Muscle of back (tissue), 11 donors: Measurements from ENCODE around the gene MSL1. TPM values are rescaled to one million over a fixed set of nuclear protein-coding genes. Genes with fewer than 3 reads are reported as not detected.

ENCODE experiments used
- DNase-seq, 3 donors: peaks; one replicate each; pipeline versions ENCODE4 v3.0.0 to v3.0.0-alpha.2; 2013
- polyA plus RNA-seq, 10 donors: library from polyadenylated mRNA; unstranded; fragments of 120-200 nt; gene quantifications; one replicate each; pipeline ENCODE4 v1.2.1, GENCODE V29; 2013; ENCODE audit not compliant: insufficient read length in 10 of 10

The MSL1 gene
- polyA plus RNA-seq, 10 donors, result 90.6 to 144 (median 118) TPM

DNA sequence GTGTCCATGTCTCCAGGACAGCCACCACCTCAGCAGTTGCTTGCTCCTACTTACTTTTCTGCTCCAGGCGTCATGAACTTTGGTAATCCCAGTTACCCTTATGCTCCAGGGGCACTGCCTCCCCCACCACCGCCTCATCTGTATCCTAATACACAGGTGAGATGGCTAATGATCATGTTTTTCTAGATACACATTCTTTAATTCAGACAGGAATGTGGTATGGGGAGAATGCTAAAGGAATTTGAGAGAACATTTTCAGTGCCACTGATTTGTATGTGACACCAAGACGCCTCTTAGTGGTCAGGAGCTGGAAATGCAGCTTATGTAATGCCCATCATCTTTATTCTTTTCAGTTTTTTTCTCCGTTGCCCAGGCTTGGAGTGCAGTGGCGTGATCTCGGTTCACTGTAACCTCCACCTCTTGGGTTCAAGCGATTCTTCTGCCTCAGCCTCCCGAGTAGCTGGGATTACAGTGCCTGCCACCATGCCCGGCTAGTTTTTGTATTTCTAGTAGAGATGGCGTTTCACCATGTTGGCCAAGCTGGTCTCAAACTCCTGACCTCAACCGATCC lies 46.6 kb downstream of the MSL1 start:
- DNase-seq, result peak; percentile 46 to 79 (median 58)

GRCh38 chr17:40170325-40170724 lies 48.6 kb downstream of the MSL1 start:
- DNase-seq, result no peak

DNA sequence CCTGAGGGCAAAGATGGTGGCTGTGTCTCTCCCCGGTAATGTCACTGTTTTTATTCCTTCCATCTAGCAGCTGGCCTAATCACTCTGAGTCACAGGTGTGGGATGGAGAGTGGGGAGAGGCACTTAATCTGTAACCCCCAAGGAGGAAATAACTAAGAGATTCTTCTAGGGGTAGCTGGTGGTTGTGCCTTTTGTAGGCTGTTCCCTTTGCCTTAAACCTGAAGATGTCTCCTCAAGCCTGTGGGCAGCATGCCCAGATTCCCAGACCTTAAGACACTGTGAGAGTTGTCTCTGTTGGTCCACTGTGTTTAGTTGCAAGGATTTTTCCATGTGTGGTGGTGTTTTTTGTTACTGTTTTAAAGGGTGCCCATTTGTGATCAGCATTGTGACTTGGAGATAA lies 50.0 kb downstream of the MSL1 start:
- no peak for DNase-seq

DNA sequence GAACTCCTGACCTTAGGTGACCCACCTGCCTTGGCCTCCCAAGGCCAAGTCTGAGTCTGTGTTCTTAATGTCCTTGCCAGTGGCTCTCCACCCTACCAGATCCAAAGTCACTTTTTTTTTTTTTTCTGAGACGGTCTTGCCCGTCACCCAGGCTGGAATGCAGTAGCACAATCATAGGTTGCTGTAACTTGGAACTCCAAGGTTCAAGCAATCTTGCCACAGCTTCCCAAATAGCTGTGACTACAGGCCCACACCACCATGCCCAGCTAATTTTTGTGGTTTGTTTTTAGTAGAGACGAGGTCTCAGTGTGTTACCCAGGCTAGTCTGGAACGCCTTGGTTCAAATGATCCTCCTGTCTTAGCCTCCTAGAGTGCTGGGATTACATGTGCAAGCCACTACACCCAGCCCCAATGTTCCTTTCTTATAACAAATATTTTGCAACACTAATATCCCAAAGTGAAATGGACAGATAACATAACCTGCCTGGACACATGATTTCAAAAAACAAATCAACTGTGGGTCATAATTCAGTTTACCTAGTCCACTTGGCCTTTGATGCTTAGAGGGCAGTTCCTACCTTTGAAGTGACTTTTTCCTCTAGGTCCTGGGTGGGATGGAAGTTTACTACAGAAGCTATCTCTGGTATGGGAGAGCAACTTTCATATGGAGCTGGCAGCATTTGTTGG lies 51.5 kb downstream of the MSL1 start:
- DNase-seq, result no peak

DNA sequence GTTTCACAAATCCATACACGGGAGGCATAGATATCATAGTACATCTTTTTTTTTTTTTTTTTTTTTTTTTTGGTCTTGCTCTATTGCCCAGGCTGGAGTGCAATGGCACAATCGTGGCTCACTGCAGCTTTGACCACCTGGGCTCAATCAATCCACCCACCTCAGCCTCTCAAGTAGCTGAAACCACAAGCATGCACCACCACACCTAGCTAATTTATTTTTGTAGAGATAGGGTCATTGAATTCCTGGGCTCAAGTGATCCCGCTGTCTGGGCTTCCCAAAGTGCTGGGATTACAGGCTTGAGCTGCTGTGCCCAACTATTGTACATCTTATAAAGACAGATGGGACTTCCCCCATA lies 52.0 kb downstream of the MSL1 start:
- no peak for DNase-seq

GRCh38 chr17:40174514-40174913 lies 52.7 kb downstream of the MSL1 start:
- no peak for DNase-seq

- no peak for DNase-seq
These were observed 54.4 kb downstream of the MSL1 start for GRCh38 chr17:40175928-40176753.

DNA sequence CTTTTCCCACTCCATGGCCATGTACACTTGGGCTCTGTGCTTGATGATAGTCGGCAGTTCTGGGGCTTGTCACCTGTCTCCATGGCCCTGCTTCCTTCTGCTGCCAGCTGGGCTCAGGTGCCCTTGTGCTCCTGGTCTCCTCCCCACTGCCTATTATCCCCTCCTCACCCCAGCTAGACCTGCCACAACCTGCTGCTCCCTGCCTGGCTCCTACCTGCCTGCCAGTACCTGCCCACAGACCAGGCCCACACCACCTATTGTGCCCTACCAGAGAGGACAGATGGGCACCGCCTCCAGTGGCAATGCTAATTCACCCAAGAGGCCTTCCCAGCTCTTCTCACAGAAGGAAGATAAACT lies 55.0 kb downstream of the MSL1 start:
- no peak for DNase-seq

DNA sequence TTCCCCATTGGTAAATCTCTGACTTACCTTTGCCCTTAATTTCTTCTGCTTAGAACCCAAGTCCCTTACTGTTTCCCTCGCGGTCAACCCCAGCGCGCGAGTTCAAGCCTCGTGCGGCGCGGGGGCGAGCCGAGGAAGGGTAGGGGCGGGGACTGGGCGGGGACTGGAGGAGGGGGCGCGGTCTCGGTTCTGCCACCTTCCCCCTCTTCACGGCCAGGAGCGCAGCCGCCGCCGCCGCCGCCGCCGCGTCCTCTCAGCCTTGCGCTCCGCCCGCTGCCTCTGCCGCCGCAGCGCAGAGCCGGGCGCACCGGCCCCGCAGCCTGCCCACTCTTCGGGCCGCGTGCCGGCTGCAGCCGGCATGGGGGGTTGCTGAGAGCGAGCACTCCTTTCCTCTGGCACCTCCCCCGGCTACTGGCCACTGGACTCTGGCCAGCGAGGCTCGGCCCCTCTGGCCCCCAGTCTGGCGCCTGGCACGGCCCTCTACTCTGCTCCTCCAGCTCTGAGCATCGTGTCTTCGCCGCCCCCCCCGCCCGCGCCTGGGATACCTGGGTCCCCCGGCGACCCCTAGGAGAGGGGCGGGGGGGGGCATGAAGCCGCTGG lies 55.6 kb downstream of the MSL1 start, which contains the start of gene RAPGEFL1:
RAPGEFL1 (plus strand) TSS at position 196 of the 600 bp plus-strand sequence; CDS start at position 588, 392 bp downstream.
- peak in 2 of 3 donors; percentile 67 to 84 for DNase-seq

GRCh38 chr17:40178021-40178601 lies 56.3 kb downstream of the MSL1 start:
- no peak for DNase-seq

GRCh38 chr17:40178660-40179059 lies 56.9 kb downstream of the MSL1 start:
- DNase-seq, result no peak

- DNase-seq, result no peak
These were observed 58.3 kb downstream of the MSL1 start for GRCh38 chr17:40179923-40180659.

- no peak for DNase-seq
These were observed 58.9 kb downstream of the MSL1 start for GRCh38 chr17:40180694-40181093.

GRCh38 chr17:40181205-40181604 lies 59.4 kb downstream of the MSL1 start:
- DNase-seq, result no peak

- DNase-seq, result no peak
These were observed 60.8 kb downstream of the MSL1 start for GRCh38 chr17:40182606-40183005.

Other genes starting within 250 kb of the MSL1 start
- 10 to 100 TPM in 4 of 10 donors, 1 to 10 TPM in 6; 4.3 to 16.2 (median 7.9) TPM for gene GSDMB, start 203.3 kb upstream of the MSL1 start, polyA plus RNA-seq
- gene ORMDL3, start 194.4 kb upstream of the MSL1 start, polyA plus RNA-seq, result 10 to 100 TPM; 38.9 to 51.5 (median 46.2) TPM
- not detected for gene LRRC3C, start 194.2 kb upstream of the MSL1 start, polyA plus RNA-seq
- under 1 TPM in 8 of 10 donors, not detected in 2; 0.05 to 0.31 (median 0.13) TPM for gene GSDMA, start 159.0 kb upstream of the MSL1 start, polyA plus RNA-seq
- 10 to 100 TPM; 75.8 to 94.2 (median 84.8) TPM for gene PSMD3, start 141.2 kb upstream of the MSL1 start, polyA plus RNA-seq
- gene CSF3, start 106.5 kb upstream of the MSL1 start, polyA plus RNA-seq, result under 1 TPM in 3 of 10 donors, not detected in 7; 0.17 to 0.25 (median 0.21) TPM
- gene MED24, start 67.6 kb upstream of the MSL1 start, polyA plus RNA-seq, result 10 to 100 TPM; 50.2 to 97.2 (median 66.1) TPM
- 10 to 100 TPM; 53.4 to 69.2 (median 63.8) TPM for gene THRA, start 59.0 kb upstream of the MSL1 start, polyA plus RNA-seq
- gene NR1D1, start 21.4 kb upstream of the MSL1 start, polyA plus RNA-seq, result 1 to 10 TPM; 2.0 to 7.7 (median 4.6) TPM
- 10 to 100 TPM; 47.9 to 73.4 (median 68.9) TPM for gene CASC3, start 18.6 kb downstream of the MSL1 start, polyA plus RNA-seq
- 10 to 100 TPM in 2 of 10 donors, 1 to 10 TPM in 8; 4.3 to 13.0 (median 6.4) TPM for gene RAPGEFL1, start 55.5 kb downstream of the MSL1 start, polyA plus RNA-seq
- gene WIPF2, start 97.3 kb downstream of the MSL1 start, polyA plus RNA-seq, result 10 to 100 TPM; 13.5 to 19.0 (median 15.6) TPM
- gene CDC6, start 165.9 kb downstream of the MSL1 start, polyA plus RNA-seq, result 10 to 100 TPM in 6 of 10 donors, 1 to 10 TPM in 4; 6.9 to 20.2 (median 11.1) TPM
- gene RARA, start 187.2 kb downstream of the MSL1 start, polyA plus RNA-seq, result 10 to 100 TPM; 46.0 to 64.5 (median 54.1) TPM
- gene GJD3, start 242.8 kb downstream of the MSL1 start, polyA plus RNA-seq, result under 1 TPM in 3 of 10 donors, not detected in 7; 0.27 to 0.56 (median 0.33) TPM